Mesothelial cell of epicardium (in vitro differentiated cells): Measurements from ENCODE around the gene CEP97. TPM values are rescaled to one million over a fixed set of nuclear protein-coding genes. Genes with fewer than 3 reads are reported as not detected.

Experiments
- DNase-seq, 2 experiments: peaks; one replicate each; pipeline ENCODE4 v3.0.0; 2021; ENCODE audit warnings: low spot score in 2 of 2; ENCODE audit not compliant: unreplicated experiment in 2 of 2
- H3K27ac Mint-ChIP-seq: 2 replicates; pipeline ENCODE4 v1.8.0; 2021; ENCODE audit warnings: mixed read lengths
- H3K27me3 Mint-ChIP-seq: 2 replicates; pipeline ENCODE4 v1.8.0; 2021; ENCODE audit warnings: low read depth, mixed read lengths
- H3K36me3 Mint-ChIP-seq: 2 replicates; pipeline ENCODE4 v1.8.0; 2021; ENCODE audit warnings: mixed read lengths
- H3K4me1 Mint-ChIP-seq: 2 replicates; pipeline ENCODE4 v1.8.0; 2021; ENCODE audit warnings: mixed read lengths
- H3K4me3 Mint-ChIP-seq: 2 replicates; pipeline ENCODE4 v1.8.0; 2021; ENCODE audit warnings: mild to moderate bottlenecking, moderate library complexity, mixed read lengths
- H3K9me3 Mint-ChIP-seq: 2 replicates; pipeline ENCODE4 v1.8.0; 2021; ENCODE audit warnings: mixed read lengths
- total RNA-seq: library from RNA; stranded (reverse); gene quantifications from 3 replicates; pipeline ENCODE4 v1.2.1, GENCODE V29; 2021
- TF ChIP-seq, protein P1 (sequence below): fragments of 200-600 bp; sonication (generic); IDR thresholded peaks from one replicate; pipeline ENCODE4 v1.5.0; 2021; ENCODE audit warnings: antibody characterized with exemption; ENCODE audit not compliant: unreplicated experiment

CEP97 gene, protein sequence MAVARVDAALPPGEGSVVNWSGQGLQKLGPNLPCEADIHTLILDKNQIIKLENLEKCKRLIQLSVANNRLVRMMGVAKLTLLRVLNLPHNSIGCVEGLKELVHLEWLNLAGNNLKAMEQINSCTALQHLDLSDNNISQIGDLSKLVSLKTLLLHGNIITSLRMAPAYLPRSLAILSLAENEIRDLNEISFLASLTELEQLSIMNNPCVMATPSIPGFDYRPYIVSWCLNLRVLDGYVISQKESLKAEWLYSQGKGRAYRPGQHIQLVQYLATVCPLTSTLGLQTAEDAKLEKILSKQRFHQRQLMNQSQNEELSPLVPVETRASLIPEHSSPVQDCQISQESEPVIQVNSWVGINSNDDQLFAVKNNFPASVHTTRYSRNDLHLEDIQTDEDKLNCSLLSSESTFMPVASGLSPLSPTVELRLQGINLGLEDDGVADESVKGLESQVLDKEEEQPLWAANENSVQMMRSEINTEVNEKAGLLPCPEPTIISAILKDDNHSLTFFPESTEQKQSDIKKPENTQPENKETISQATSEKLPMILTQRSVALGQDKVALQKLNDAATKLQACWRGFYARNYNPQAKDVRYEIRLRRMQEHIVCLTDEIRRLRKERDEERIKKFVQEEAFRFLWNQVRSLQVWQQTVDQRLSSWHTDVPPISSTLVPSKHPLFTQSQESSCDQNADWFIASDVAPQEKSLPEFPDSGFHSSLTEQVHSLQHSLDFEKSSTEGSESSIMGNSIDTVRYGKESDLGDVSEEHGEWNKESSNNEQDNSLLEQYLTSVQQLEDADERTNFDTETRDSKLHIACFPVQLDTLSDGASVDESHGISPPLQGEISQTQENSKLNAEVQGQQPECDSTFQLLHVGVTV
- total RNA-seq: 18.7 to 22.8 TPM (median 20.2 TPM) in 3 replicates

DNA sequence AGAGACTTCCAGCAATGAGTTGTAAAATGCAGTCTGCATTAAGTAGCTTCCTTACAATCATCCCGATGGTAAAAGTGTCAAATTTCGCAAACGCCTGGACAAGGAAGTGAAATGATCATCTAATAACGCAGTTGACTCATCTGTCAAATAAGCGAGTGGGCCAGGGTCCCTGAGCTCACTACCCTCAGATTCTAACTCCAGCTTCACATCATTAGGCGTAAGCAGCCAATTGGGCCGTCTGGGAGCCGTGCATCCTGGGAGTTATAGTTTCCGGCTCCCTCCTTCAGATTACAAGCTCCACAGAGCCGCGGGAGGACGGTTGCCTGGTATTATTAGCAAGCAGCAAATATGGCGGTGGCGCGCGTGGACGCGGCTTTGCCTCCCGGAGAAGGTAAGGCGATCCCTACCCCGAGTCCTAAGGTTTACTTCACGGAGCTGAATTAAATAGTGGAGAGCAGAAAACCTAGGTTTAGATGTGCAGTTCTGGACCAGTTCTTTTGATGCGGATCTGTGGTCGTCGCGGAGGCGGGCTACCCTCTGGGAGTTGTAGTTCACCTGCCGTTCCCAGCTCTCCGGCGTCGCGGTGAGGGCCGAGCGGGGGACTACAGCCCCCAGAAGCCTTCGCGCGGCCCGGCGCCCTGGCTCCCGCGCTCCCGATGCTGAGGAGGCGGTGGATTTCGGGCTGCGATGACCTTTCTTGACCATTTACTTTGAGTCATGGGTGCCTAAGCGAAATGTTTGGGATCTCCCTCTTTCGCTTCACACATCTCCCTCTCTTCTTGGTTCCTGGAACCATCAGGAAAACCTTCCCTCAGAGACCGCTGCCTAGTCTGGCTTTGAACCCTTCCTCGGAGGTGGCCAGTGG, at the start of gene CEP97:
TSS of gene CEP97 (plus strand) at position 286 of the 865 bp plus-strand sequence. CDS start at position 349, 63 bp downstream.
- TF ChIP-seq, protein P1, sequence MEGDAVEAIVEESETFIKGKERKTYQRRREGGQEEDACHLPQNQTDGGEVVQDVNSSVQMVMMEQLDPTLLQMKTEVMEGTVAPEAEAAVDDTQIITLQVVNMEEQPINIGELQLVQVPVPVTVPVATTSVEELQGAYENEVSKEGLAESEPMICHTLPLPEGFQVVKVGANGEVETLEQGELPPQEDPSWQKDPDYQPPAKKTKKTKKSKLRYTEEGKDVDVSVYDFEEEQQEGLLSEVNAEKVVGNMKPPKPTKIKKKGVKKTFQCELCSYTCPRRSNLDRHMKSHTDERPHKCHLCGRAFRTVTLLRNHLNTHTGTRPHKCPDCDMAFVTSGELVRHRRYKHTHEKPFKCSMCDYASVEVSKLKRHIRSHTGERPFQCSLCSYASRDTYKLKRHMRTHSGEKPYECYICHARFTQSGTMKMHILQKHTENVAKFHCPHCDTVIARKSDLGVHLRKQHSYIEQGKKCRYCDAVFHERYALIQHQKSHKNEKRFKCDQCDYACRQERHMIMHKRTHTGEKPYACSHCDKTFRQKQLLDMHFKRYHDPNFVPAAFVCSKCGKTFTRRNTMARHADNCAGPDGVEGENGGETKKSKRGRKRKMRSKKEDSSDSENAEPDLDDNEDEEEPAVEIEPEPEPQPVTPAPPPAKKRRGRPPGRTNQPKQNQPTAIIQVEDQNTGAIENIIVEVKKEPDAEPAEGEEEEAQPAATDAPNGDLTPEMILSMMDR: no peak
- H3K4me1 Mint-ChIP-seq: peaks cover 12% of the 10 kb centered on the region
- H3K27ac Mint-ChIP-seq: peak within 1 kb of the TSS; percentile 95
- no peaks in the 10 kb centered on the region for H3K9me3 Mint-ChIP-seq
- H3K4me3 Mint-ChIP-seq: peak within 1 kb of the TSS; percentile 99
- H3K27me3 Mint-ChIP-seq: no peaks in the 10 kb centered on the region
- peaks cover 4% of the 10 kb centered on the region for H3K36me3 Mint-ChIP-seq
- peak; percentile 74 to 87 for DNase-seq

DNA sequence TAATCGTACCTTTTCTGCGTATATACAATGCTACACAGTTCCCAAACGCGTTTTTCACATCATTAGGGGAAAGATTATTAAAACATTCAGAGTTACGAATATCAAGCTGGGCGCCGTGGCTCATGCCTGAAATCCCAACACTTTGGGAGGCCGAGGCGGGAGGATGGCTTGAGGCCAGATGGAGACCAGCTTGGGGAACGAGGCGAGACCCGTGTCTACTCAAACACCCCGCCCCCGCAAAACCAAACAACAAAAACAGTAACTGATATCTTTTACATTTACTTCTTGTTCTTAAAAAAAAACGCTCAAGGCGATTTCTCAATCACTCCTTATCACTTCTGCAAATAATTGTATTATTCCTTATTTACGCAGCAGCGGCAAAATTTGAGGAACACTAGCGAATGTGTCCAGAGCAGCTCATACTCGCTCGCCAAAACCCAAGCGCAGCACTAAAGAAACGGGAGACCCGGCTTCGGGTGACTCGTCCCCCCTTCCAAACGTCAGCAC, 48.7 kb upstream of the CEP97 start:
- TF ChIP-seq, protein P1: no peak
- peak overlapping the region; percentile 97 for H3K27ac Mint-ChIP-seq
- peaks cover 13% of the 10 kb centered on the region for H3K36me3 Mint-ChIP-seq
- H3K27me3 Mint-ChIP-seq: no peaks in the 10 kb centered on the region
- peaks cover 22% of the 10 kb centered on the region for H3K4me1 Mint-ChIP-seq
- peak overlapping the region; percentile 95 for H3K4me3 Mint-ChIP-seq
- H3K9me3 Mint-ChIP-seq: no peaks in the 10 kb centered on the region
- DNase-seq: peak in 1 of 2 experiments; percentile 42

DNA sequence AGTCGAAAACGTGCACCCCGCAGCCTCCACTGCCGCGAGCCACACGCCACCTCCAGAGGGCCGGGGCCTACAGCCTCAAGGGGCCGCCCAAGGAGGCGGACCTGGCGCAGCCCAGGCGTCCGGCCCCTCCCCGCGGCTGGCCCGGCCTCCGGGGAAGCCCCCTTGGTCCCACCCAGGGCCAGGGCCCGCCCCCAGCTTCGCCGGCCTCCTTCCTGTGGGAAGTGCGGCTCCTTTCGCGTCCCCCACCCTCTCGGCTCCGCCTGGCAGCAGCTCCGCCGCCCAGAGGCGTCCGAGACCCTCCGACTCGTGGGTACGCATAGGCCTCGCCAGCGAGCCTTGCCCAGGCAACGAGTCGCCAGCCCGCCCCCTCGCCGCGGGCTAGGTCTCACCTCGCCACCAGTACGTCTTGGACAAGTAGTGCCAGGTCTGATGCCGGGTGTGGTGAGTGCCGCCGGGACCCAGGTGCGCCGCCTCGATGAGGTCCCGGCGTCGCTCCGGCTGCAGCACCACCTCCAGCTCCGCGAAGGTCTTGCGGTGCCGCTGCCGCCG, 48.1 kb upstream of the CEP97 start:
- TF ChIP-seq, protein P1: no peak
- Mint-ChIP-seq H3K36me3 (peaks cover 15% of the 10 kb centered on the region), H3K4me1 (peaks cover 22% of the 10 kb centered on the region), H3K27ac (peak overlapping the region; percentile 99), H3K9me3 (no peaks in the 10 kb centered on the region), H3K4me3 (peak overlapping the region; percentile 95), H3K27me3 (no peaks in the 10 kb centered on the region)
- DNase-seq: peak; percentile 88 to 94

DNA sequence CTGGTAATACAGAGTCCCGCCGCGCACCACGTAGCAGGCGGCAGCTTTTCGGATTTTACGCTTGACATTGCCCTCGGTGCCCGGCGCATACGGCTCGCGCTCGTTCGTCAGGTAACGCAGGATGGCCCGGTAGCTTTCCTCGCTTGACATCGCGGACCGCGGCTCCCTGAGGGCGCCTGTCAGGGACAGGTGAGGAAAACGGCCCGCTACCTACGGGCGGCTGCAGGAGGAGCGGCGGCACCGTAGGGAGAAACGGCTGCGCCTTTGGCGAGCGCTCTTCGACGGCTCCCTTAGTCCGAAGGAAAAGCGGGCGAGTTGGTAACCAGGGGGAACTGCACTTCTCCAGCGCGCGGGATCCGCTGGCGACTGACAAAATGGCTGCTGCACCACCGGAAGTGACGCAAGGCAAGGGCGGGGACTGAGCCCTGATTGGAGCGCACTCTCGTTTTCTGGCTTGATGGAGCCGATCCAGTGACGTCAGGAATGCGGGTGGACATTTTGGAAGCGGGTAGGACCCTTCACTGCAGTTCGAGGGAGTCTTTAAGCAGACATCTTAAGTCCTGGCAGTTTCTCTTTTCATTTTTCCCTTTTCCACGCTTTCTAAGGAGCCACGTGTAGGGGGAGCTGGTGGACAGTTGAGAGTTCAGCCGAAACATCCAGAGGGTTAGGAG, 47.5 kb upstream of the CEP97 start, which contains the start of gene ZBTB11:
TSS of gene ZBTB11 (minus strand) at position 368 of the 671 bp plus-strand sequence. CDS start at position 150, 218 bp downstream.
- Mint-ChIP-seq H3K27ac (peak within 1 kb of the TSS; percentile 99), H3K4me1 (peaks cover 22% of the 10 kb centered on the region), H3K9me3 (no peaks in the 10 kb centered on the region), H3K4me3 (peak within 1 kb of the TSS; percentile 95), H3K27me3 (no peaks in the 10 kb centered on the region), H3K36me3 (peaks cover 17% of the 10 kb centered on the region)
- TF ChIP-seq, protein P1: no peak
- DNase-seq: peak; percentile 97 to 99
